Hematopoietic multipotent progenitor cell treated with erythropoietin and hydrocortisone succinate and interleukin-3 and kit ligand, for 15 days (in vitro differentiated cells): ENCODE measurements around the gene ZMIZ1.

Experiments used
- DNase-seq: peaks from one replicate; pipeline ENCODE4 v3.0.0-alpha.2; 2015; ENCODE audit warnings: low spot score

ZMIZ1 gene

GRCh38 chr10:79292026-79292766 is 223.4 kb downstream of the ZMIZ1 start:
- peak; percentile 38 for DNase-seq

- DNase-seq, result peak; percentile 63
Observed at GRCh38 chr10:79292891-79293746, 224.4 kb downstream of the ZMIZ1 start.

GRCh38 chr10:79293841-79294581 is 225.2 kb downstream of the ZMIZ1 start:
- no peak for DNase-seq

GRCh38 chr10:79295563-79295962 is 226.8 kb downstream of the ZMIZ1 start:
- DNase-seq, result no peak

- no peak for DNase-seq
Observed at GRCh38 chr10:79296431-79296830, 227.7 kb downstream of the ZMIZ1 start.

GRCh38 chr10:79298403-79299244 is 229.9 kb downstream of the ZMIZ1 start:
- DNase-seq, result peak; percentile 77

- no peak for DNase-seq
Observed at GRCh38 chr10:79299397-79300241, 230.9 kb downstream of the ZMIZ1 start.

GRCh38 chr10:79300711-79301110 is 231.9 kb downstream of the ZMIZ1 start:
- no peak for DNase-seq

GRCh38 chr10:79301754-79302530 is 233.2 kb downstream of the ZMIZ1 start:
- no peak for DNase-seq

- DNase-seq, result no peak
Observed at GRCh38 chr10:79303631-79304478, 235.1 kb downstream of the ZMIZ1 start.

GRCh38 chr10:79304479-79305087 is 235.8 kb downstream of the ZMIZ1 start:
- no peak for DNase-seq

- DNase-seq, result no peak
Observed at GRCh38 chr10:79305515-79305914, 236.7 kb downstream of the ZMIZ1 start.

GRCh38 chr10:79305988-79306387 is 237.2 kb downstream of the ZMIZ1 start:
- no peak for DNase-seq

GRCh38 chr10:79306644-79307220 is 238.0 kb downstream of the ZMIZ1 start:
- no peak for DNase-seq

- no peak for DNase-seq
Observed at GRCh38 chr10:79308016-79308415, 239.2 kb downstream of the ZMIZ1 start.

- no peak for DNase-seq
Observed at GRCh38 chr10:79308969-79309665, 240.4 kb downstream of the ZMIZ1 start.

- no peak for DNase-seq
Observed at GRCh38 chr10:79310200-79310865, 241.6 kb downstream of the ZMIZ1 start.
